ENCODE data around the gene CPM.

The CPM gene

DNA sequence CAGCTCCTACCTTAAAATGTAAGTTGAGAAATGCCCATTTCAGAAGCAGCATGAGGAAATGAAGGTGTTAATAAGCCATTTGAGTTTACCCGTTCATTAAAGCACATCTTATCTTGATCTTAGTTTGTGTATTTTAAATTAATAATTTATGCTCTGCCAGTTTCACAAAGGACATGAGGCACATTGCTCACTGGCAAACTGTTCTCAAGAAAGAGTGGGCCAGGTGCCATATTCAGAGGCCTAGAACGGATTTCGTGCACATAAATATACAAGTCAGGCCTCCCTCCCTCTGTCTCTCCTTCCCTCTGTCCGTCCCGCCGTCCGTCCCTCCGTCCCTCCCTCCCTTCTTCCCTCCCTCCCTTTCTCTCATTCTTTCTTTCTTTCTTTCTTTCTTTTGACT is 29.5 kb downstream of the CPM start:
- no peak for DNase-seq

DNA sequence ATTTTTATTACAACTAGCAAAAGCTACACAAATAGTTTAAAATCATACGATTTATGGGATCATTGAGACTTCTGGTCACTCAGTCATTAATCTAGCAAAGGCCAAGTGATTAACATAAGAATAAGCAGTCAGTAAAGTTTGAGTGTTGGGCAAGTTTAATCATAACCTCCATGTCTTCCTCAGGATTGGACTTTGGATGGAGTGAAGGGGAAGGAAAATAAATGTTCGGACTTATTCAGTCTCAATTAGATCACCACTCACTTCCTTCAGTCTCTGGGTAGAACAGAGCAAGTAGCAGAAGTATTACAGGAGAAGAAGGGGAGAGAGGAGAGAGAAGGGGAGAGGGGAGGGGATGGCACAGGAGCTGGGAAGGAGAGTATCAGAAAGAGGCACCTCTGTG is 31.4 kb downstream of the CPM start:
- DNase-seq, result no peak

DNA sequence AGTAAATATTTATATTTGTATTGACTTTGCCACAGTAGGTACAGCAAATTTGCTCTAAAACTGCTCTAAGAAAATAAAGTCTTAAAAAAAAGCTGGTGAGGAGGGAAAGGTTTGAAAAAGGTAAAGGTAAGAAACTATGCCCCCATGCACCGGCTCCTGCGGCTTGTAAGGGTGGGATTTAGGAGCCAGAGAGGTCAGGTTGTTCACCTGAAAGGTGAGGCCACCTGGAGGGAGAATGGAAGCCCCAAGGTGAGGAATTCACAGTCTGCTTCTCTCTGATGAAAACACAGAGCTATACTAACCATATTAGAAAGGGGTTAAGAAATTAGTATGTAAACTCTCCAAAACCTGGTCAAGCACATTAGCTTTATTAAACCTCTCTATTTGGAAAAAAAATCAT is 31.8 kb downstream of the CPM start:
- DNase-seq, result no peak

DNA sequence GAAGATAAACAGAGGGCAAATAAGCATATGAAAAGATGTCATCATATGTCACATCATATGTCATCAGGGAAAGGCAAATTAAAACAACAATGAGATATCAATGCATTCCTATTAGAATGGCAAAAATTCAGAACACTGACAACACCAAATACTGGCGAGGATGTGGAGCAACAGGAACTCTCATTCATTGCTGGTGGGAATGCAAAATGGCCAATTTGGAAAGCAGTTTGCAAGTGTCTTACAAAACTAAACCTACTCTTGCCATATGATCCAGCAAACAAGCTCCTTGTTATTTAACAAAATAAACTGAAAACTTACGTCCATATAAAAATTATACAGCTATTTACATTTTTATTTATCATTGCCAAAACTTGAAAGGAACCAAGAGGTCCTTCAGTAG is 32.7 kb downstream of the CPM start:
- DNase-seq, result no peak

DNA sequence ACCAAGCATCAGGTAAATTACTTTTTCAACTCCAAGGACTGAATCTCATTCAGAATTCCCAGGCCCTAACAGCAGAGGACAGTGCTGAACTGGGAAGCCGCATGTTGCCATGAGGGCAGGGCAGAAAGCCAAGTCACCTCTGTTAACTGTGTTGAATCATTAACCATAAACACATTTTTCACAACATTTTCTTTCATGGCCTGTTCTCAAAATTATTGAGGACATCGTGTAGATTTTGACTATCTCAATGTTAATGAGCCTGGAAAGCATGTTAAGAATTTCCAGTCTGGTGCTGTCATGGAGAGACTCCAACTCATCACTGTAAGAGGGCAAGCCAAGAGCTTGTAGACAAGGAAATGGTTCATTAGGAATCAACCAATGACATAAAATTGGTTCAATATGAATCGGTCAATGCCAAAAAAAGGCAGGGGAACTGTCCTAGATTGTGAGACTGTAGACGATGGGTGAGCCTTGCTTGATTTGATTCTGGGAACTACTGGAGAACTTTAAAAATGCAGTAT is 33.7 kb downstream of the CPM start:
- DNase-seq, result no peak

DNA sequence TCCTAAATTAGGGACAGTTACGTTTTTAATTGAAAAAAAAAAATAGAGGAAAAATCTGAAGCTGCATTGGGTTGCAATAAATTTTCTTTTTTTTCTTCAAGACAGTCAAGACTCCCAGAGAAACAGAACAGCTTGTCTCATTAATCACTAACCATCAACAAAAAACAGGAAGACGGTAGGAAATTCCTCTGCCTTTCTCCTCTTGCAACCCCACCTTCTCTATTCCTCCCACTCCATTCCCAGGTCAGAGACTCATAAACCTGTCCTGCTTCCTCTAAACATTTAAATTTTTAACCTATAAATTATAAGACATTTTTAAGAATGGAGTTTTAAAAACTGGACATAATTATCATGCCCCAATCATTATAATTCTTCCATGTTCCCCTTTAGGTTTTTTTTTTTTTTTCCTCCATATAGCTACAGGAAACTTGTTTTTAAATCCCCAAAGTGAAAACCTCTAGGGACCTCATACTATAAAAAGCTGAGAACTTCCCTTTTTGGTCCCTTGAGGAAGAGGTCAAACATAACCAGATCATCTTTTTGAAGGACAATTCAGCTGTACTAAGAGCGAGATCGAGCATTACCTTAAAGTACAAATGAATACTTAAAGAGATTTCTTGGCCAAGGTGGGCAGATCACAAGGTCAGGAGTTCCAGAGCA is 36.0 kb downstream of the CPM start:
- no peak for DNase-seq

DNA sequence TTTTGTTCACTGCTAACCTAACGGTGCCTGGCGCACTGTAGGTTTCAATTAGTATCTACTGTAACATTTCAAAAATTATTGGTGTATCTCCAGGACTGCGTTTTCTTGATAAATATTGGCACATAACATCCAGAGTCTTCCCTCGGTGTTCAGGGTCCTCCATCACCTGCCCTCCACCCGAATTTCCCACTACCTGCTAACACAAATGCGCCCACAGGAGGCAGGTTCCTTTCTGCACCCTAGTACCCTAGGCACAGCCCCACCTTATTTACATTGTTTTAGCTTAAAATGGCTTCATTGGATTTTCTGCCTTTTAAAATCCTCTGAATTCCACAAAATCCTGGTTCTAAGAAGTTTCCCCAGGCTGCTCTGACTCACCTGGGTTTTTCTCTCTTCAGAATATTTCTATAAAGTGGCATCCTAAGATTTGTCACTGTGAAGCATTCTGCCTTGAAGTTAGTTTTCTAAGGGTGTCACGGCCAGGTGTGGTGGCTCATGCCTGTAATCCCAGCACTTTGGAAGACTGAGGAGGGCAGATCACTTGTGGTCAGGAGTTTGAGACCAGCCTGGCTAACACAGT is 38.6 kb downstream of the CPM start:
- DNase-seq, result no peak

DNA sequence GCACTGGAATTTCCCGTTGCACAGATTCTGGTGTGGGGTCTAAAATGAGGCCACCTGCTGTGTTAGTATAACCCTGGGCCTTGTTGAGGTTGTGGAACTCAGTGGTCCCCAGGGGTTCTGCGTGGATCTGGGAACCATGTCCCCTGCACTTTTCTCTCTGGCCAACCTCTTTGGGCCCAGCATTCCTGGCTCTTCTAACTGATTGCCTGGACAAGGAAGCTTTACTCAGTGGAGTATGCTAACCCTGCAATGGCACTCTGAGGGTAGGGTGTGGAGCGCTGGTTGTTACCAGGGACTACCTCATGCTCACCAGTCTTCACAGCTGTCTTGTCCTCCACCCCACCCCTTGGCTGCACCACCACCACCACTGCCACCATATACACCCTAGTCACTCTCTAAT is 39.2 kb downstream of the CPM start:
- DNase-seq, result no peak

DNA sequence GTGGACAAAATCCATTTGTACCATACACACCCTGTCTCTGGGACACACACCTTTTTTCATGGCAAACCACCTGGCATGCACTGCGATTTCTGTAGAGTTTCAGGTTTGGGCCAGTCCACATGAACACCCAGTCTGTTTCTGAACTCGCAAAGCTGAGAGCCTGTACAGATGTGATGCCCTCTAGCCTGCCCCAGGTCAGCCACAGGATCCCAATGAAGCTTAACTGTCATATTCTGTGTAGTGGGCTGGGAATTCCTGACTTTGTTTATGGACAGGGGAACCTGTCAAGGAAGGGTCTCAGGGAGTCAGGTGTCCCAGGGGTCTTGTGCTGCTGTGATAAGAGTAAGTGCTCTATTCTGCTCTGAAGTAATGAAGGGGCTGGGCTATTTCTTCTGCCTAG is 39.8 kb downstream of the CPM start:
- no peak for DNase-seq

DNA sequence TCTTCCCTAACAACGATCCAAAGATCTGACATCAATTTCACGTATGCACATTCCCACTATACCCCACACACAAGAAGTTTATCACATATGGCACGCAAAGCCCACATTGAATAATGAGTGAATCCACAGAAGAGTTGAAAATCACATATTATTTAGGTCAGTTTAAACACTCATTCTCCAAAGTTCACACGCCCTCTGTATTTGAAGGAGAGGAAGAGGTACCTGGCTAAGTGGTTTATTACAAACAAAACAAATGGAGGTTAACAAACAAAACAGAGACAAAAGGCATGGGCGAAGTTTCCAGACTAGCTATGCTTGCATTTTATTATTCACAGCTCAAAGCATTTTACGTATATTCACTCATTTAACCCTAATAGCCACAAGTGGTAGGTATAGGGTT is 41.8 kb downstream of the CPM start:
- DNase-seq, result no peak

DNA sequence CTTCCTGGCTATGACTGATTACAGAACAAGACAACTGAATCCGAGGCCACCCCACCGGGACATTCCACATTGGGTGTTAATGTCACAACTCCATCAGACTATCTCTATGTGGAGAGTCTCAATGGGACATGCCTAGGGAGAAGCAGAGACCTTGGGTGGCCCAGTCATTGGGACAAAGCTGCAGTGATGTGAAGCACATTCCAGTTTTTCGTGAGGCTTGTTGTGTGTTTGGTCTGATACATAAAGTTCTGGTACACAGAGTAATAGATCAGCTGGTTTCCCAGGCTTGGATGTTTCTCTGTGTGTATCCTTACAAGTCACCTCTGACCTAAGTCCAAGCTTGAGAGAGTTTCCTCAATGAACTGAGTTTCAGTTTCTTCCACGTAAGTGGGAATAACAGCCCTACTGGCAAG is 42.3 kb downstream of the CPM start:
- no peak for DNase-seq

DNA sequence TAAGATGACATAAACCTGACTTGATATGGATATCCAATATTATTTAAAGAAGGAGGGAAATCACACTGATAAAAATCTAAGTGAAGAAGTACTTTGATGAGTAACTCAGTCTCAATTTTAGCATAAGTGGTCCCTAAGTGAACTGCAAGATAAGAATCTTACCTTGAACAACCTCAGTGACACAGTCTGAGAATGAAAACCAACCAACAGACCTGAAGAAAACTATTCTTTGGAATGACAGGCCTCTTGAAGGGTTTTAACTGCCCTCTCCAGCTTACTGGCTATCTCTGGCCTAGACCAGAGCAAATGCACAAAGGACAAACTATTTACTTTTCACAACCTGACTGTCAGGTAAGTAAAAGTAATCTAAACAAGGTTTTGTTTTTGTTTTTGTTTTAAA is 44.7 kb downstream of the CPM start:
- no peak for DNase-seq

DNA sequence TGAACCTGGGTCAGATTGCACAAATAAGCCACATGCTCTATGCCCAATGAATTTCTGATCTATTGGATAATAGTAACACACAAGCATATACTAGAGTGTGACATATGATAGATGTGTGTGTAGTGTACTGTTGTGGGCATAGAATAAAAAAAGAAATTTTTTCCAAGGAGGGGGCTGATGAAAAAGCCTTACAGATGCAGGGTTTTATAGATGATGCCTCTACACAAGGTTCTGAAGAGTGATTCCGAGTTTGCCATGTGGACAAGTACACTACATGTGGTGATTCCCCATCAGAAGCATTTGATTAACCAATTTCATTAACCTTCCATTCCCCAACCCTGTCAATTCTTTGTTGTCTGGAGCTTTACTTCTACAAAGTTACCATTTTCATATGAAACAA is 45.3 kb downstream of the CPM start:
- no peak for DNase-seq

DNA sequence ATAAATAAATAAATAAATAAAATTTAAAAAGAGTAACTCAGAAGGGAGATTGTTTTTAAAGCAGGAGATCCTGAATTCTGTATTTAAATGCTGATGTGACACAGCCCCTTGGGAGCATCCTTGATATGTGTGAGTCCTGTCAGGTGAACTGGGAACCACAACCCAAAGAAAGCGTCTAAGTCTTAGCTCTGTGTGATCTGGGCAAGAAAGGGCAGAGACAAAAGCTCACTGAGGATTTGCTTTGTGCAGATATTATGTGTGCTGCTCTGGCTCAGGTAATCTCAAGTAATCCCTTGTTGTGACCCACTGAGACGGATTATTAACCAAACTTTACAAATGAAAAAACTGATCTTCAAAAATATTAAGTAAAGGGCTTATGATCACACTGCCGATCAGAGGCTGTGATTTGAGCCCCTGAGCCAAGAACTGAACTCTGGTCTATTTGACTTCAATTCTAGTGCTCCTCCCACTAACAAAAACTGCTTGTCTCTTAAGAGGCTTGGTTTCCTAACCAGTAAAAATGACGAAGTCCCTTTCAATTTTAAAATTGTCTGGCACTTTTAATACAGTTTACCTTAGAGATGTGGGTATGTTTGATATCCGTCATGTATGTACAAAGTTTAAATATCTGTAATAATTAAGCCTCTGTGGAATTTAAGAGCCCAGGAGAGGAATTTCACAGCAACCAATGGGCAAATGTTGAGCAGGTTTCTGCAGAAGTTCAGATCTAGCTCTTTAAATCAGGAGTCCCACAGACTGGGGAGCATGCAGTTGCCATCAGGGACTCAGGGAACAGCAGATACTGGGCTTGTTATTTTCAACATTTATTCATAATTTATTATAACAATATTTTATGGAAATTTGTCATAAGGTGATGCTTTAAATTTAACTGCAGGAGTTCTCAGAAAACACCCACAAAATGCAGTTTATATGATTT is 46.1 kb downstream of the CPM start:
- no peak for DNase-seq

DNA sequence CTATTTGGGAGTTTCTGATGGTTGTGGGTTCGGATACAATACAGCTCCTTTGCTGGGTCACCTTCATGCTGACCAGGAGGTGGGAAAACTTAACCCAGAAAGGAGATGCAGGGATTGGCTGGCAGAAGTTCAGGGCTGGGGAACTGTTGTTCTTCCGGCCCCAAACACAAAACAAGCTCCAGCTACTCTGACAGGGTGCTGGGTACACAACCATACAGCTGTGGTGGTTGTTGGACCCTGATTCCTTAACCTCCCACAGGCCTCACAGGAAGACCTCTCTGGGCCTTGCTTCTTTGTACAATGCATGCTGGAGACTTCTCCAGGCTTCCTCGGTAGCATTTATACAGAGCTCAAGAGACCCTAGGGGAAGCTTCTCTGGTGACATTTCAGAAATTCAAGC is 47.6 kb downstream of the CPM start:
- no peak for DNase-seq

DNA sequence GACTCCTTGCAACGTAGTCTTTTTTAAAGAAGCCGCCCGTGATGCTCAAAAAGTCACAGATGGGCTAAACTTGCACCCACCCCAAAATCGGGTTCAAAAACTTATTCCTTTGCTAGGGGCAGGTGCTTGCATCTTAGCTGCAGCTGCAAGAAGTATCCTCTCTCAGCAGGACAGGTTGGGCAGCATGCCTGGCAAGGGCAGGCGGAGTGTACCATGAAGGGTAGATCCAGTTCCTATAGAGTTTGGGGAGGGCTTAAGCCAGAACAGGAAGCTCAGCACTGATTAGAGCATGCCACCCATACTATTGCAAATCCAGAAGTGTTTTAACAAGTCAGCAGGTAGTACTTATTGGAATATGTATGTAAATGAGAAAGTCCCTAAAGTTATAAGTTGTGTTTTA is 48.7 kb downstream of the CPM start:
- no peak for DNase-seq

DNA sequence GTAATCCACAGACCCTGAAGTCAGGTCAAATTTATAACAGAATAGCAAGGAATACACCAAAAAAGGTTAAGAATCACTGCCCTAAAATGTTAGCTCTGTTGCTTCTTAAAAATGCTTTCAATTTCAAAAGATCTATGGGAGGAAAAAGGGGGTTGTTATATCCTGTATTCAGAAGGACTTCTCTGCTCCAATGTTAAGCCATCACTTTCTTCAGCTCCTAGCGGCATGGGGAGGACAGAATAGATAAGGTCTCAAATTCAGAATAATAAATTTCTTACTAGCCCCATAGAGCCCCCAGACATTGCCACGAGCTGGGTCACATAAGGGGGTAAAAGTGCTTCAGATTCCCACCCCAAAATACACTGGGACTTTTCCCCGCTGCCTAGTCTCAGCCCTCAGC is 49.8 kb downstream of the CPM start:
- DNase-seq, result no peak

DNA sequence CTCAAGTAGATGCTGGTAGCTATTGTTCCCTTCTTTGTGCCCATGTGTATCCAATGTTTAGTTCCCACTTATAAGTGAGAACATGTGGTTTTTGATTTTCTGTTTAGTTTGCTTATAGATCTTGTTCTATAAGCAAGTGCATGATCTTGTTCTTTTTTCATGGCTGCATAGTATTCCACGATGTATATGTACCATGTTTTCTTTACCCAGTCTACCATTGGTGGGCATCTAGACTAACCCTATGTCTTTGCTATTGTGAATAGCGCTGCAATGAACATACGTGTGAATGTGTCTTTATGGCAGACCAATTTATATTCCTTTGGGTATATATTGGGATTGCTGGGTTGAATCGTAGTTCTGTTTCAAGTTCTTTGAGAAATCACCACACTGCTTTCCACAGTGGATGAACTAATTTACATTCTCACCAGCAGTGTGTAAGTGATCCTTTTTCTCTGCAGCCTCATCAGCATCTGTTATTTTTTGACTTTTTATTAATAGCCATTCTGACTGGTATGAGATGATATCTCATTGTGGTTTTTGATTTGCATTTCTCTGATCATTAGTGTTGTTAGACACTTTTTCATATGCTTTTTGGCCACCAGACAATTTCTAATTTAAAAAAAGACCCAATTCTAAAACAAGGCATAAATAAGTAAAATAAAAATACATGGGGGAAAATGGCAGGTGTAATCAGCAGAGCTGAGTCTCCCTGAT is 50.6 kb downstream of the CPM start:
- DNase-seq, result no peak

DNA sequence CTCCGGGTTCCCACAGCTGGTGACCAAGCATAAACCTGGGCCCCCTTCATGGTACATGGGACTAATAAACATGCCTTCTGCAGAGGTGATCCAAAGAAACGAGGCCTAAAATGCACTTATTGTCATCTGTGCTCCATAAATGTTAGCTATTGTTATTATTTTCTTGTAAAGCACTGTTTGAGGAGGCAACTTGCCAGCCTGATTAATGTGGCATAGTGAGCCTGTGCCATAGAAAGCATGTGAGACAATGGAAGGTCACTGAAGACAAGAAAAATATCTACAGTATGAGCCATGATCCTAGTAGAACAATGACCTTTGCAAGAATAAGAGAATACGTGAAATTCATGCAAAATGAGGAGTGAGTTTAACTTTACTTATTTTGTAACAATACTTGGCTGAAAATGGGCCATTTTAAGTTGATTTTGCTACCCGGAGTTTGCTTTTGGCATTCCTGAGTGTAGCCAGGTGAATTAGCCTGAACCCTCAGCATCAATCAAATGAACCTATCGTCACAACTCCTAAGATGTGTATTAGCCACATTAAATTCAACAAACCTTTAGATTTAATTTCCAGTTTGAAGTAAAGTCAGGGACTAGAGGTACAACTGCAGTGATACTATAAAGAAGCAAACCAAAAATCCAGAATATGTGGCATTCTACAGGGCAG is 52.2 kb downstream of the CPM start:
- no peak for DNase-seq

DNA sequence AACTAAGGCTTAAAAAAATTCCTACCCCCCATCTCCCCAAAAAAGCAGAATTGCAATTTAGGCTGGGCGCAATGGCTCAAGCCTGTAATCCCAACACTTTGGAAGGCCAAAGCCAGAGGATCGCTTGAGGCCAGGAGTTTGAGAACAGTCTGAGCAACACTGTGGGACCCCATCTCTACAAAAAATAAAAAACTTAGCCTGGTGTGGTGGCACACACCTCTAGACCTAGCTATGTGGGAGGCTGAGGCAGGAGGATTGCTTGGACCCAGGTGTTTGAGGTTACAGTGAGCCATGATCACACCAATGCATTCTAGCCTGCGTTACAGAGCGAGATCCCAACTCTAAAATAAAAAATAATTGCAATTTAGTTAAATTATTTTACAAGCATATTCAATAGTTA is 54.1 kb downstream of the CPM start:
- no peak for DNase-seq

DNA sequence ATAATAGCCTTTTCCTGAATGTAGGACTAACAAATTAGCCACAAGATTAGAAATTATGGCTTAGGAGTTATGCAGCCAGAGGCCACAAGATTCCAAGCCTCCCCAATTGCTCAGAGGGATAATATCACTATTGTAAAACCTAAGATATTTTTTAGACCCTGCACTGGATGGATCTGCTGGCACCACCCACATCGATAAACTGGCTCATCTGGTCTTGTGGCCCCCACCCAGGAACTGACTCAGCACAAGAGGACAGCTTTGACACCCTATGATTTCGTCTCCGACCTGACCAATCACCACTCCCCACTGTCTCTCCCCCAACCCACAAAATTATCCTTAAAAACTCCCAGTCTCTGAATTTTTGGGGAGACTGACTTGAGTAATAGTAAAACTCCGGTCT is 54.7 kb downstream of the CPM start:
- no peak for DNase-seq

DNA sequence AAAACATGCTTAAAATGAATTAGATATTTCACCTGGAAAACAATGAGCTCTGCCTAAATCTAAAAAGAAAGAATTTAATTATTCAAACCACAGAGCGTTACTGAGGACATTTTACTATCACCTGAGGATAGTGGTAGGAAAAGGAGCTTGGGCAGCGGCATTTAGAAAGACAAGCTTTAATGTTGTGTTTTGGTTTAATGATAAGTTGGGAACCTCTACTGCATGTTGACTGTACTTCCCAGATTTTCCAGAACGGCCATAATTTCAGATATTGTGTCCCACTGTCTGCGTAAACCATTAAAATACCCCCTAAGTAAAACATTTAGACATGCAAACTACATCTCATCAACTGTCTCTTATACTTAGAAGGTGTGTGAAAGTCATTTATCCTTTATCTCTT is 55.4 kb downstream of the CPM start:
- DNase-seq, result no peak

DNA sequence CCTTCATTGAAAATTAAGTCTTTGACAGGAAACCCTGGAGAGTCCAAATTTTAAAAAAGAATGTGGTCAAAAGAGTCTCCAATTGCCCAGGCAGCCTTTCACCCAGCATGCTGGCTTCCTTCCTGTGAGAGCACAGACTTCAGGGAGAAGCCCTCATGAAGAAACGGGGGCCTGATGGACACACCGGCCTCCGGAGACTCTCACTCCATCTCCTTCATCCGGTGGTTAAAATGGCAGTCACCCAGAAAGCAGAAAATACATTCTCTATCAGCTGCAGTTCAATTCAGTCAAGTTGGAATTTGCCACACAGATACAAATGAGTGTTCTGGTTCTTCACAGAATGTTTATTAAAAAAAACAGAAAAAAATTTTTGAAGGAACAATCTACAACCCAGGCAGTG is 56.5 kb downstream of the CPM start:
- DNase-seq, result no peak
